H9 (cell line): Measurements from ENCODE around the gene COPS8. TPM values are rescaled to one million over a fixed set of nuclear protein-coding genes. Genes with fewer than 3 reads are reported as not detected.

Source experiments
- DNase-seq: peaks from one replicate; pipeline ENCODE4 v3.0.0-alpha.2; 2017
- H2AFZ ChIP-seq: one replicate; pipeline ENCODE4 v1.6.1; 2013; ENCODE audit warnings: mild to moderate bottlenecking, low read length, control low read depth, moderate library complexity
- H2AK5ac ChIP-seq: 2 replicates; pipeline ENCODE4 v1.6.1; 2013; ENCODE audit warnings: low read length, control low read depth, mixed read lengths; ENCODE audit not compliant: insufficient read length
- H2BK120ac ChIP-seq: one replicate; pipeline ENCODE4 v1.6.1; 2013; ENCODE audit warnings: low read depth, mild to moderate bottlenecking, low read length, control low read depth, inconsistent platforms; ENCODE audit not compliant: poor library complexity, severe bottlenecking
- H2BK12ac ChIP-seq: 2 replicates; pipeline ENCODE4 v1.6.1; 2013; ENCODE audit warnings: low read length, control low read depth, mixed read lengths, low read depth; ENCODE audit not compliant: insufficient read length
- H2BK15ac ChIP-seq: 2 replicates; pipeline ENCODE4 v1.6.1; 2013; ENCODE audit warnings: low read depth, low read length, control low read depth
- H2BK20ac ChIP-seq: one replicate; pipeline ENCODE4 v1.6.1; 2013; ENCODE audit warnings: low read depth, mild to moderate bottlenecking, low read length, control low read depth, inconsistent platforms; ENCODE audit not compliant: poor library complexity, severe bottlenecking
- H2BK5ac ChIP-seq: 2 replicates; pipeline ENCODE4 v1.6.1; 2013; ENCODE audit warnings: low read length, control low read depth, mixed read lengths; ENCODE audit not compliant: insufficient read length
- H3K14ac ChIP-seq: 2 replicates; pipeline ENCODE4 v1.6.1; 2013; ENCODE audit warnings: low read length, control low read depth; ENCODE audit not compliant: insufficient read depth
- H3K18ac ChIP-seq: 2 replicates; pipeline ENCODE4 v1.6.1; 2013; ENCODE audit warnings: low read depth, mild to moderate bottlenecking, mixed read lengths, low read length, control low read depth; ENCODE audit not compliant: insufficient read length
- H3K23ac ChIP-seq: 2 replicates; pipeline ENCODE4 v1.6.1; 2013; ENCODE audit warnings: low read length, control low read depth, mixed read lengths, low read depth; ENCODE audit not compliant: insufficient read length
- H3K23me2 ChIP-seq: 2 replicates; pipeline ENCODE4 v1.6.1; 2013; ENCODE audit warnings: low read depth, mild to moderate bottlenecking, mixed read lengths, low read length, control low read depth; ENCODE audit not compliant: insufficient read length, poor library complexity, severe bottlenecking
- H3K27ac ChIP-seq: 2 replicates; pipeline ENCODE4 v1.5.1; 2013; ENCODE audit warnings: low read length, control low read depth, mixed read lengths, low read depth; ENCODE audit not compliant: insufficient read length
- H3K27me3 ChIP-seq: 2 replicates; pipeline ENCODE4 v1.6.1; 2013; ENCODE audit warnings: low read length, control low read depth, inconsistent platforms; ENCODE audit not compliant: insufficient read depth
- H3K4ac ChIP-seq: 2 replicates; pipeline ENCODE4 v1.6.1; 2013; ENCODE audit warnings: low read depth, mild to moderate bottlenecking, control low read depth, inconsistent platforms, low read length, moderate library complexity
- H3K4me1 ChIP-seq: 2 replicates; pipeline ENCODE4 v1.6.1; 2013; ENCODE audit warnings: low read length, control low read depth, inconsistent platforms; ENCODE audit not compliant: insufficient read depth
- H3K4me2 ChIP-seq: 2 replicates; pipeline ENCODE4 v1.6.1; 2013; ENCODE audit warnings: low read length, control low read depth, mixed read lengths; ENCODE audit not compliant: insufficient read length, insufficient read depth
- H3K56ac ChIP-seq: 2 replicates; pipeline ENCODE4 v1.6.1; 2013; ENCODE audit warnings: low read depth, mild to moderate bottlenecking, mixed read lengths, low read length, control low read depth; ENCODE audit not compliant: insufficient read length
- H3K79me1 ChIP-seq: 2 replicates; pipeline ENCODE4 v1.6.1; 2013; ENCODE audit warnings: low read depth, mild to moderate bottlenecking, moderate library complexity, low read length, control low read depth, inconsistent platforms; ENCODE audit not compliant: insufficient read depth, poor library complexity, severe bottlenecking
- H3K79me2 ChIP-seq: 2 replicates; pipeline ENCODE4 v1.6.1; 2013; ENCODE audit warnings: low read length, control low read depth, inconsistent platforms; ENCODE audit not compliant: insufficient read depth
- H3K9ac ChIP-seq: 2 replicates; pipeline ENCODE4 v1.6.1; 2013; ENCODE audit warnings: low read length, control low read depth, mixed read lengths; ENCODE audit not compliant: insufficient read length; ENCODE audit errors: extremely low read depth
- H3K9me3 ChIP-seq: one replicate; pipeline ENCODE4 v1.6.1; 2013; ENCODE audit warnings: low read depth, low read length, inconsistent platforms; ENCODE audit not compliant: control insufficient read depth
- H3T11ph ChIP-seq: one replicate; pipeline ENCODE4 v1.6.1; 2013; ENCODE audit warnings: mild to moderate bottlenecking, low read length, control low read depth, inconsistent platforms
- H4K20me1 ChIP-seq: one replicate; pipeline ENCODE4 v1.6.1; 2013; ENCODE audit not compliant: control insufficient read depth, insufficient read length, insufficient read depth
- H4K5ac ChIP-seq: 2 replicates; pipeline ENCODE4 v1.6.1; 2013; ENCODE audit warnings: low read depth, mild to moderate bottlenecking, mixed read lengths, low read length, control low read depth; ENCODE audit not compliant: insufficient read length
- H4K8ac ChIP-seq: replicated peaks from 2 replicates; pipeline ENCODE4 v1.6.1; 2013; ENCODE audit warnings: low read length, control low read depth, mixed read lengths, low read depth; ENCODE audit not compliant: insufficient read length
- H4K91ac ChIP-seq: 2 replicates; pipeline ENCODE4 v1.6.1; 2013; ENCODE audit warnings: low read depth, mild to moderate bottlenecking, moderate library complexity, mixed read lengths, low read length, control low read depth; ENCODE audit not compliant: insufficient read length
- H3K27ac Mint-ChIP-seq, 3 experiments: 2 replicates in 2 of 3; 3 replicates in 1 of 3; pipeline ENCODE4 v1.8.0; 2020 to 2021; ENCODE audit warnings: mixed read lengths in 3 of 3, mild to moderate bottlenecking in 1 of 3, moderate library complexity in 1 of 3
- H3K27me3 Mint-ChIP-seq: 2 replicates; pipeline ENCODE4 v1.8.0; 2021; ENCODE audit warnings: low read depth, mild to moderate bottlenecking, moderate library complexity, mixed read lengths
- H3K36me3 Mint-ChIP-seq, 3 experiments: 2 replicates in 2 of 3; 3 replicates in 1 of 3; pipeline ENCODE4 v1.8.0; 2020 to 2021; ENCODE audit warnings: low read depth in 3 of 3, mixed read lengths in 3 of 3; ENCODE audit not compliant: insufficient read depth in 1 of 3
- H3K4me1 Mint-ChIP-seq, 2 experiments: 2 replicates each; pipeline ENCODE4 v1.8.0; 2020; ENCODE audit warnings: mixed read lengths in 2 of 2
- H3K4me3 Mint-ChIP-seq, 2 experiments: 2 replicates in 1 of 2; 3 replicates in 1 of 2; pipeline ENCODE4 v1.8.0; 2020 to 2021; ENCODE audit warnings: mild to moderate bottlenecking in 2 of 2, mixed read lengths in 2 of 2, moderate library complexity in 1 of 2
- H3K9me3 Mint-ChIP-seq, 2 experiments: 2 replicates in 1 of 2; 3 replicates in 1 of 2; pipeline ENCODE4 v1.8.0; 2020; ENCODE audit warnings: mild to moderate bottlenecking in 2 of 2, mixed read lengths in 2 of 2, moderate library complexity in 1 of 2
- WGBS: extraction: QIAGEN DNeasy Blood & Tissue Kit; methylation state at CpG from one replicate; pipeline ENCODE4 v1.1.7; 2013; ENCODE audit warnings: missing lambda C conversion rate, low lambda C conversion rate, mixed read lengths; ENCODE audit not compliant: insufficient read length; ENCODE audit errors: extremely low coverage; 5-methylcytosine and 5-hydroxymethylcytosine counted together
- total RNA-seq: library from RNA; stranded (reverse); gene quantifications from 2 replicates; pipeline ENCODE4 v1.2.1, GENCODE V29; 2021
- TF ChIP-seq, protein P1 (sequence below): fragments of 200-600 bp; sonication (generic); conservative IDR thresholded peaks from 3 replicates; pipeline ENCODE4 v1.8.0; 2021; ENCODE audit warnings: antibody characterized with exemption, mild to moderate bottlenecking

COPS8 gene
- total RNA-seq, 1 experiment from 2014 or later = 65.2 TPM

DNA sequence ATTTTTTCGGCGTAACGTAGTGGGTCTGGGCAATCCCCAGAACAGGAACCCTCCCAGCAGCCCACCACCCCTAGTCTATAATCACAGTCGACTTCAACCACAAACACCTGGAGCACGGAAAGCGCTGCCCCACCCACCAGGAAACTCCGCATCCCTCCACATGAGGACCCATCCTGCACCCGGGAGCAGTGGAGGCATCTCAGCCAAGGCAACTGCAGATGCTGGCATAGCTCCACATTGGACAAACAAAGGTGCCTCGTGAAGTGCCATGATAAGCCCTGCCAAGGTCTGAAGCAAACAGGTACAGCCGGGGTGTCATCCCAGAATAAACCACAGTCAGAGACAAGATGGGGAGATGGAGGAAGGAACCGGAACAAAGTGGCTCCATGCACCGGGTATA, 24.3 kb upstream of the COPS8 start:
- H4K91ac ChIP-seq = no peak overlapping the region
- H2BK120ac ChIP-seq = no peak overlapping the region
- H2BK20ac ChIP-seq = no peak overlapping the region
- no CpG with 5 or more reads among the region's 12 CpGs for WGBS
- no peak overlapping the region for H3K56ac ChIP-seq
- no peaks in the 10 kb centered on the region for H3K79me1 ChIP-seq
- no peaks in the 10 kb centered on the region for H3K9me3 ChIP-seq
- Mint-ChIP-seq H3K9me3 (no peaks in the 10 kb centered on the region), H3K27me3 (no peaks in the 10 kb centered on the region; the same call in 1 of the 2 replicates), H3K27ac (no peak overlapping the region), H3K4me1 (peaks cover 14 to 30% of the 10 kb centered on the region in 2 experiments), H3K4me3 (no peak overlapping the region), H3K36me3 (no peaks in the 10 kb centered on the region)
- no peak overlapping the region for H2BK5ac ChIP-seq
- DNase-seq = no peak
- no peak overlapping the region for H2AFZ ChIP-seq
- no peak overlapping the region for H3T11ph ChIP-seq
- no peaks in the 10 kb centered on the region for H3K27me3 ChIP-seq
- no peaks in the 10 kb centered on the region; the same call in 1 of the 2 replicates for H3K4me1 ChIP-seq
- no peak overlapping the region for H3K14ac ChIP-seq
- no peaks in the 10 kb centered on the region for H3K23me2 ChIP-seq
- H2AK5ac ChIP-seq = no peak overlapping the region
- no peak overlapping the region for H3K18ac ChIP-seq
- TF ChIP-seq, protein P1, sequence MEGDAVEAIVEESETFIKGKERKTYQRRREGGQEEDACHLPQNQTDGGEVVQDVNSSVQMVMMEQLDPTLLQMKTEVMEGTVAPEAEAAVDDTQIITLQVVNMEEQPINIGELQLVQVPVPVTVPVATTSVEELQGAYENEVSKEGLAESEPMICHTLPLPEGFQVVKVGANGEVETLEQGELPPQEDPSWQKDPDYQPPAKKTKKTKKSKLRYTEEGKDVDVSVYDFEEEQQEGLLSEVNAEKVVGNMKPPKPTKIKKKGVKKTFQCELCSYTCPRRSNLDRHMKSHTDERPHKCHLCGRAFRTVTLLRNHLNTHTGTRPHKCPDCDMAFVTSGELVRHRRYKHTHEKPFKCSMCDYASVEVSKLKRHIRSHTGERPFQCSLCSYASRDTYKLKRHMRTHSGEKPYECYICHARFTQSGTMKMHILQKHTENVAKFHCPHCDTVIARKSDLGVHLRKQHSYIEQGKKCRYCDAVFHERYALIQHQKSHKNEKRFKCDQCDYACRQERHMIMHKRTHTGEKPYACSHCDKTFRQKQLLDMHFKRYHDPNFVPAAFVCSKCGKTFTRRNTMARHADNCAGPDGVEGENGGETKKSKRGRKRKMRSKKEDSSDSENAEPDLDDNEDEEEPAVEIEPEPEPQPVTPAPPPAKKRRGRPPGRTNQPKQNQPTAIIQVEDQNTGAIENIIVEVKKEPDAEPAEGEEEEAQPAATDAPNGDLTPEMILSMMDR = no peak
- H3K23ac ChIP-seq = no peak overlapping the region
- no peak overlapping the region for H2BK12ac ChIP-seq
- H3K27ac ChIP-seq = no peak overlapping the region
- no peak overlapping the region for H4K5ac ChIP-seq
- H3K4me2 ChIP-seq = no peak overlapping the region
- no peaks in the 10 kb centered on the region for H3K79me2 ChIP-seq
- H3K4ac ChIP-seq = no peak overlapping the region
- no peak overlapping the region for H3K9ac ChIP-seq
- H2BK15ac ChIP-seq = no peak overlapping the region
- H4K8ac ChIP-seq = no peak overlapping the region
- no peaks in the 10 kb centered on the region for H4K20me1 ChIP-seq
